Panc1 (cell line): ENCODE data around the gene VDR. TPM values are rescaled to one million over a fixed set of nuclear protein-coding genes. Genes with fewer than 3 reads are reported as not detected.
A peak's percentile ranks its signal among the peaks of the same experiment; 100 is the strongest.

Experiments
- ATAC-seq: fragments of 200-7000 bp; cut with Tn5 transposase; 2 replicates; pipeline ENCODE4 v1.9.1; 2020; ENCODE audit warnings: mild to moderate bottlenecking, moderate library complexity
- BruUV-seq: library from RNA; stranded (reverse); fragments of 400-500 nt; replicated peaks from 2 replicates; lab custom pipeline; 2021; lab: Mats Ljungman, UMichigan
- CTCF ChIA-PET: fragments of 300-600 bp; sonication (Branson Sonifier 250); formaldehyde crosslinking; loops from one replicate; lab custom pipeline; 2022; ENCODE audit warnings: antibody characterized with exemption; lab: Charles Lee
- POLR2A ChIA-PET: fragments of 300-600 bp; sonication (Branson Sonifier 250); formaldehyde crosslinking; loops from one replicate; lab custom pipeline; 2022; ENCODE audit warnings: antibody characterized with exemption; lab: Charles Lee
- DNase-seq: peaks from one replicate; pipeline ENCODE4 v3.0.0-alpha.2; 2010; ENCODE audit warnings: low read depth, low spot score
- H3K27ac ChIP-seq: 2 replicates; pipeline ENCODE4 v1.5.1; 2011; ENCODE audit warnings: mild to moderate bottlenecking, low read length, inconsistent platforms
- H3K27me3 ChIP-seq: fragments of 200-500 bp; sonication (Bioruptor generic); 2 replicates; pipeline ENCODE4 v1.6.0; 2014; ENCODE audit warnings: low read length, inconsistent platforms; ENCODE audit not compliant: control insufficient read depth, insufficient read depth
- H3K36me3 ChIP-seq: fragments of 200-500 bp; sonication (Bioruptor generic); 2 replicates; pipeline ENCODE4 v1.5.1; 2014; ENCODE audit warnings: inconsistent platforms, mild to moderate bottlenecking, low read length, moderate library complexity; ENCODE audit not compliant: control insufficient read depth, insufficient read depth
- H3K4me1 ChIP-seq: 2 replicates; pipeline ENCODE4 v1.5.1; 2011; ENCODE audit warnings: inconsistent platforms, mild to moderate bottlenecking, low read length, moderate library complexity; ENCODE audit not compliant: control insufficient read depth, insufficient read depth
- H3K4me3 ChIP-seq, 2 experiments: 2 replicates each; pipeline ENCODE4 v1.5.1; 2011 to 2012; ENCODE audit warnings: low read depth in 2 of 2, low read length in 2 of 2, mild to moderate bottlenecking in 2 of 2, inconsistent platforms in 1 of 2, moderate library complexity in 1 of 2
- H3K9me3 ChIP-seq: fragments of 200-500 bp; sonication (Bioruptor generic); 2 replicates; pipeline ENCODE4 v1.5.1; 2014; ENCODE audit warnings: low read depth, mild to moderate bottlenecking, inconsistent platforms, low read length, moderate library complexity; ENCODE audit not compliant: control insufficient read depth, insufficient read depth
- POLR2AphosphoS5 ChIP-seq: IDR thresholded peaks from 2 replicates; pipeline ENCODE4 v1.6.1; 2012; ENCODE audit warnings: mild to moderate bottlenecking, low read depth, low read length, moderate library complexity
- REST ChIP-seq, 2 experiments: IDR thresholded peaks; 2 replicates each; pipeline ENCODE4 v1.6.1; 2011 to 2012; ENCODE audit warnings: low read depth in 2 of 2, control low read depth in 1 of 2, low read length in 1 of 2, mild to moderate bottlenecking in 1 of 2, moderate library complexity in 1 of 2; ENCODE audit not compliant: insufficient read depth in 1 of 2
- SIN3A ChIP-seq: IDR thresholded peaks from 2 replicates; pipeline ENCODE4 v1.6.1; 2012; ENCODE audit warnings: low read depth, mild to moderate bottlenecking, low read length, moderate library complexity, borderline replicate concordance; ENCODE audit not compliant: insufficient read depth
- TCF7L2 ChIP-seq: IDR thresholded peaks from 2 replicates; pipeline ENCODE4 v1.6.1; 2011; ENCODE audit warnings: mild to moderate bottlenecking, low read depth, low read length, inconsistent platforms
- in situ Hi-C: cut with HindIII; loops from 2 replicates; pipeline ENCODE4 v1.10.0; 2016; ENCODE audit warnings: low sequenced_read_pairs, low pct_unique_long_range_greater_than_20kb
- intact Hi-C: fragments of 100-400 bp; cut with micrococcal nuclease; formaldehyde crosslinking; loops from one replicate; pipeline ENCODE4 v1.10.0; 2022; ENCODE audit not compliant: unreplicated experiment
- total RNA-seq: library from RNA; stranded (reverse); gene quantifications from one replicate; pipeline ENCODE4 v1.2.1, GENCODE V29; 2021; ENCODE audit not compliant: unreplicated experiment
- TF ChIP-seq, protein P1 (sequence below): fragments of 450-650 bp; IDR thresholded peaks from 2 replicates; pipeline ENCODE4 v1.5.1; 2017; ENCODE audit warnings: mild to moderate bottlenecking

Gene VDR
- total RNA-seq, 1 experiment from 2014 or later, result 3.0 TPM

GRCh38 chr12:47818467-47819137, 86.2 kb downstream of the VDR start:
- DNase-seq (no peak), ATAC-seq (peak; percentile 25)
- peak overlapping the region; percentile 63 to 81 for H3K4me3 ChIP-seq
- BruUV-seq, result no TSS peak
- H3K4me1 ChIP-seq, result peaks cover 65% of the 10 kb centered on the region
- in situ Hi-C loops, result no loop called here
- H3K36me3 ChIP-seq, result no peaks in the 10 kb centered on the region
- intact Hi-C loops, result no loop called here
- TF ChIP-seq, protein P1, sequence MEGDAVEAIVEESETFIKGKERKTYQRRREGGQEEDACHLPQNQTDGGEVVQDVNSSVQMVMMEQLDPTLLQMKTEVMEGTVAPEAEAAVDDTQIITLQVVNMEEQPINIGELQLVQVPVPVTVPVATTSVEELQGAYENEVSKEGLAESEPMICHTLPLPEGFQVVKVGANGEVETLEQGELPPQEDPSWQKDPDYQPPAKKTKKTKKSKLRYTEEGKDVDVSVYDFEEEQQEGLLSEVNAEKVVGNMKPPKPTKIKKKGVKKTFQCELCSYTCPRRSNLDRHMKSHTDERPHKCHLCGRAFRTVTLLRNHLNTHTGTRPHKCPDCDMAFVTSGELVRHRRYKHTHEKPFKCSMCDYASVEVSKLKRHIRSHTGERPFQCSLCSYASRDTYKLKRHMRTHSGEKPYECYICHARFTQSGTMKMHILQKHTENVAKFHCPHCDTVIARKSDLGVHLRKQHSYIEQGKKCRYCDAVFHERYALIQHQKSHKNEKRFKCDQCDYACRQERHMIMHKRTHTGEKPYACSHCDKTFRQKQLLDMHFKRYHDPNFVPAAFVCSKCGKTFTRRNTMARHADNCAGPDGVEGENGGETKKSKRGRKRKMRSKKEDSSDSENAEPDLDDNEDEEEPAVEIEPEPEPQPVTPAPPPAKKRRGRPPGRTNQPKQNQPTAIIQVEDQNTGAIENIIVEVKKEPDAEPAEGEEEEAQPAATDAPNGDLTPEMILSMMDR, result no peak
- TF ChIP-seq TCF7L2 (0 out of 2 replicates have a peak, but pooled peaks have one; percentile 12), REST (IDR thresholded peaks at IDR 0.05; ENCODE audit: insufficient read depth in 1 of 2, low read depth in 2 of 2, low read length in 1 of 2) (no peak), POLR2AphosphoS5 (0 out of 2 replicates have a peak, but pooled peaks have one; percentile 11), SIN3A (no peak)
- H3K9me3 ChIP-seq, result no peaks in the 10 kb centered on the region
- ChIA-PET POLR2A (no interaction called here), CTCF (interaction anchor here (1.4 kb wide), 1 partner anchor 18 kb away, joined by 4 read pairs; no protein-coding TSS in a partner anchor)
- H3K27me3 ChIP-seq, result no peaks in the 10 kb centered on the region
- peak overlapping the region; percentile 86 for H3K27ac ChIP-seq

- no TSS peak for BruUV-seq
- no peaks in the 10 kb centered on the region for H3K27me3 ChIP-seq
- no peak for ATAC-seq
- CTCF ChIA-PET, result interaction anchor here (1.4 kb wide), 2 partner anchors 18 to 22 kb away, joined by 4 read pairs; no protein-coding TSS in a partner anchor
- peak overlapping the region; percentile 86 for H3K27ac ChIP-seq
- in situ Hi-C loops, result no loop called here
- TF ChIP-seq POLR2AphosphoS5, result no peak
- no peak for TF ChIP-seq REST (IDR thresholded peaks at IDR 0.05; ENCODE audit: insufficient read depth in 1 of 2, low read depth in 2 of 2, low read length in 1 of 2)
- TF ChIP-seq SIN3A, result no peak
- TF ChIP-seq, protein P1, result no peak
- no peak for TF ChIP-seq TCF7L2
- POLR2A ChIA-PET, result no interaction called here
- intact Hi-C loops, result no loop called here
- no peaks in the 10 kb centered on the region for H3K9me3 ChIP-seq
- H3K4me3 ChIP-seq, result peak overlapping the region; percentile 63 to 81
- H3K4me1 ChIP-seq, result peaks cover 70% of the 10 kb centered on the region
- no peak for DNase-seq
- H3K36me3 ChIP-seq, result no peaks in the 10 kb centered on the region
Observed at GRCh38 chr12:47818007-47818376, 86.8 kb downstream of the VDR start.
